GM12878 (cell line): ENCODE data around the gene HAND1. TPM values are rescaled to one million over a fixed set of nuclear protein-coding genes. Genes with fewer than 3 reads are reported as not detected.

Experiments used
- ATAC-seq: fragments of 200-7000 bp; cut with Tn5 transposase; 3 replicates; pipeline ENCODE4 v1.9.1; 2020; ENCODE audit warnings: mild to moderate bottlenecking, moderate library complexity
- BruUV-seq: library from RNA; stranded (reverse); fragments of 400-500 nt; replicated peaks from 2 replicates; lab custom pipeline; 2021; lab: Mats Ljungman, UMichigan
- CTCF ChIA-PET: fragments of 300-600 bp; sonication (Branson Sonifier 250); formaldehyde crosslinking; extraction: SDS; loops from one replicate; lab custom pipeline; 2021; ENCODE audit warnings: inconsistent platforms; lab: Yijun Ruan, JAX
- POLR2A ChIA-PET: fragments of 350-600 bp; formaldehyde crosslinking; extraction: SDS; loops from one replicate; lab custom pipeline; 2021; ENCODE audit warnings: inconsistent platforms; lab: Charles Lee
- RAD21 ChIA-PET: fragments of 300-600 bp; sonication (Branson Sonifier 250); formaldehyde crosslinking; loops from one replicate; lab custom pipeline; 2023; ENCODE audit warnings: antibody characterized with exemption; ENCODE audit not compliant: unreplicated experiment; lab: Charles Lee
- SMC1A ChIA-PET: fragments of 300-600 bp; sonication (Branson Sonifier 250); formaldehyde crosslinking; loops from one replicate; lab custom pipeline; 2023; ENCODE audit not compliant: unreplicated experiment, uncharacterized antibody; lab: Charles Lee
- DNase-seq: peaks from one replicate; pipeline ENCODE4 v3.0.0-alpha.2; 2011; ENCODE audit warnings: low read depth, low spot score
- FAIRE-seq: peaks from 3 replicates; lab custom pipeline; 2011; peaks lifted over from hg19 to GRCh38; lab: Jason Lieb, UNC
- H2AFZ ChIP-seq: 2 replicates; pipeline ENCODE4 v1.6.0; 2011; ENCODE audit warnings: low read depth, low read length, control low read depth; ENCODE audit not compliant: control insufficient read depth
- H3K27ac ChIP-seq: 2 replicates; pipeline ENCODE4 v1.5.1; 2011; ENCODE audit warnings: control low read depth; ENCODE audit not compliant: control insufficient read depth, insufficient read depth
- H3K27me3 ChIP-seq, 2 experiments: replicated peaks in 1 of 2; 2 replicates each; pipeline versions ENCODE4 v1.6.0 to v1.6.1; 2011; ENCODE audit warnings: low read length in 1 of 2; ENCODE audit not compliant: control insufficient read depth in 2 of 2, insufficient read depth in 2 of 2
- H3K36me3 ChIP-seq, 2 experiments: 2 replicates each; pipeline ENCODE4 v1.5.1; 2011; ENCODE audit warnings: low read length in 1 of 2; ENCODE audit not compliant: control insufficient read depth in 2 of 2, insufficient read depth in 2 of 2
- H3K4me1 ChIP-seq: 2 replicates; pipeline ENCODE4 v1.6.1; 2011; ENCODE audit warnings: mild to moderate bottlenecking, low read length, moderate library complexity, mixed read lengths; ENCODE audit not compliant: control insufficient read depth, insufficient read depth
- H3K4me2 ChIP-seq: 2 replicates; pipeline ENCODE4 v1.6.0; 2011; ENCODE audit warnings: control low read depth; ENCODE audit not compliant: control insufficient read depth, insufficient read depth
- H3K4me3 ChIP-seq: fragments of 200-600 bp; sonication (generic); 2 replicates; pipeline ENCODE4 v1.5.1; 2016
- H3K79me2 ChIP-seq: 2 replicates; pipeline ENCODE4 v1.6.0; 2011; ENCODE audit warnings: low read length; ENCODE audit not compliant: control insufficient read depth, insufficient read depth
- H3K9ac ChIP-seq: 2 replicates; pipeline ENCODE4 v1.8.0; 2011; ENCODE audit warnings: low read length, control low read depth, mixed read lengths; ENCODE audit not compliant: control insufficient read depth, insufficient read depth
- H3K9me3 ChIP-seq: replicated peaks from 3 replicates; pipeline ENCODE4 v1.5.1; 2011; ENCODE audit warnings: mild to moderate bottlenecking, low read length; ENCODE audit not compliant: control insufficient read depth, insufficient read depth
- H4K20me1 ChIP-seq: 2 replicates; pipeline ENCODE4 v1.6.0; 2011; ENCODE audit not compliant: control insufficient read depth, insufficient read depth
- ATF3 ChIP-seq: IDR thresholded peaks from 2 replicates; pipeline ENCODE4 v1.6.1; 2011; ENCODE audit warnings: low read depth, mild to moderate bottlenecking, low read length, moderate library complexity, borderline replicate concordance; ENCODE audit errors: extremely low read depth
- CEBPZ ChIP-seq: fragments of 150-350 bp; IDR thresholded peaks from 2 replicates; pipeline ENCODE4 v1.6.1; 2016; ENCODE audit warnings: low read depth, low read length
- CREM ChIP-seq: IDR thresholded peaks from 2 replicates; pipeline ENCODE4 v1.6.1; 2014; ENCODE audit warnings: antibody characterized with exemption, low read depth
- DPF2 ChIP-seq: fragments of 450-650 bp; IDR thresholded peaks from 2 replicates; pipeline ENCODE4 v1.6.1; 2017; ENCODE audit warnings: mild to moderate bottlenecking
- PBX3 ChIP-seq: IDR thresholded peaks from 2 replicates; pipeline ENCODE4 v1.6.1; 2011; ENCODE audit warnings: mild to moderate bottlenecking, low read depth, low read length, moderate library complexity; ENCODE audit not compliant: insufficient replicate concordance
- PRDM15 ChIP-seq: fragments of 450-650 bp; formaldehyde crosslinking; IDR thresholded peaks from 2 replicates; pipeline ENCODE4 v1.4.0; 2020; ENCODE audit warnings: mild to moderate bottlenecking, moderate library complexity
- RB1 ChIP-seq: fragments of 450-650 bp; formaldehyde crosslinking; IDR thresholded peaks from 2 replicates; pipeline ENCODE4 v1.6.1; 2017; ENCODE audit warnings: mild to moderate bottlenecking, borderline replicate concordance
- RBBP5 ChIP-seq: fragments of 200-600 bp; sonication (generic); conservative IDR thresholded peaks from 2 replicates; pipeline ENCODE4 v1.6.1; 2016
- YY1 ChIP-seq: IDR thresholded peaks from 2 replicates; pipeline ENCODE4 v1.6.1; 2011; ENCODE audit warnings: low read depth, mild to moderate bottlenecking, low read length
- ZBTB33 ChIP-seq: fragments of 450-650 bp; IDR thresholded peaks from 2 replicates; pipeline ENCODE4 v1.6.1; 2017; ENCODE audit warnings: mild to moderate bottlenecking
- ZZZ3 ChIP-seq: IDR thresholded peaks from 2 replicates; pipeline ENCODE4 v1.6.1; 2011; ENCODE audit warnings: low read depth; ENCODE audit not compliant: control insufficient read depth, insufficient read length
- WGBS: methylation state at CpG from one replicate; pipeline ENCODE4 v1.1.6; 2016; ENCODE audit warnings: low lambda C conversion rate; ENCODE audit not compliant: insufficient replicate concordance, insufficient coverage; ENCODE audit errors: missing lambda C conversion rate; 5-methylcytosine and 5-hydroxymethylcytosine counted together
- in situ Hi-C: fragments of 300-500 bp; cut with MboI; formaldehyde crosslinking; loops from 9 replicates; pipeline ENCODE4 v1.14.3; 2018; ENCODE audit warnings: mixed read lengths
- intact Hi-C: fragments of 100-400 bp; cut with micrococcal nuclease; formaldehyde crosslinking; loops from one replicate; pipeline ENCODE4 v1.14.2; 2022; ENCODE audit not compliant: unreplicated experiment
- polyA plus RNA-seq, 11 experiments: library from polyadenylated mRNA; depleted of rRNA in 4 of 11; unstranded in 6 of 11; stranded (reverse) in 5 of 11; fragments of >200 nt; fragmentation: Nextera tagmentation in 4 of 11; fragmentation: Illumina TruSeq in 1 of 11; extraction: Ambion mirVana in 4 of 11; extraction: Trizol in 1 of 11; gene quantifications; 1 replicate in 1 of 11; 2 replicates in 10 of 11; pipeline versions ENCODE4 v1.2.1 to v1.2.3, GENCODE V29; 2011 to 2016; ENCODE audit warnings: inconsistent platforms in 2 of 11, missing spikeins in 2 of 11, low read depth in 1 of 11
- total RNA-seq, 4 experiments: library from RNA; depleted of rRNA in 3 of 4; stranded (reverse); fragments of >200 nt in 3 of 4; fragmentation: Illumina TruSeq in 1 of 4; extraction: Trizol in 1 of 4; gene quantifications; 2 replicates each; pipeline versions ENCODE4 v1.2.1 to v1.2.3, GENCODE V29; 2013 to 2021

The HAND1 gene
- total and polyA plus RNA-seq, 10 of the 15 experiments (the other 5 are each of a cell fraction or from before 2014, with no cell fraction given), result 0.06 to 0.41 (median 0.27) TPM; not detected in 4

GRCh38 chr5:154519359-154519758, 41.3 kb upstream of the HAND1 start (continued):
- no peak for TF ChIP-seq PRDM15 (CRISPR knock-in tag)

GRCh38 chr5:154518438-154518867, 40.4 kb upstream of the HAND1 start:
- Histone ChIP-seq H3K36me3 (no peaks in the 10 kb centered on the region), H3K9ac (no peak overlapping the region), H2AFZ (no peak overlapping the region), H4K20me1 (peaks cover 2% of the 10 kb centered on the region; the same call in 1 of the 2 replicates), H3K4me2 (no peak overlapping the region), H3K27me3 (peaks cover 0 to 2% of the 10 kb centered on the region in 2 experiments; a peak in 1 of 4 replicates), H3K4me3 (no peak overlapping the region), H3K79me2 (no peaks in the 10 kb centered on the region), H3K4me1 (peaks cover 26% of the 10 kb centered on the region), H3K9me3 (no peaks in the 10 kb centered on the region), H3K27ac (no peak overlapping the region)
- POLR2A ChIA-PET, result no interaction called here
- intact Hi-C loops (no loop called here), in situ Hi-C loops (no loop called here)
- no peak for DNase-seq
- RAD21 ChIA-PET, result no interaction called here
- BruUV-seq, result no TSS peak
- SMC1A ChIA-PET, result interaction anchor here (1.1 to 9.5 kb wide), 2 partner anchors 17 to 50 kb away, joined by 6 to 108 read pairs; no protein-coding TSS in a partner anchor
- no peak for FAIRE-seq
- CTCF ChIA-PET, result interaction anchor here (0.9 to 6.9 kb wide), 2 partner anchors 52 to 57 kb away, joined by 4 to 79 read pairs; no protein-coding TSS in a partner anchor
- WGBS, result 70% methylated on average over 8 of the region's 8 CpGs
- no peak for ATAC-seq
- TF ChIP-seq YY1 (no peak), RB1 (no peak), CREM (no peak), PBX3 (no peak), ZZZ3 (no peak), ZBTB33 (no peak), CEBPZ (no peak), DPF2 (no peak), ATF3 (no peak), RBBP5 (no peak)
